Gastrocnemius medialis (tissue), 4 donors: ENCODE measurements around the gene PLPP4. TPM values are rescaled to one million over a fixed set of nuclear protein-coding genes. Genes with fewer than 3 reads are reported as not detected.

Source experiments
- ATAC-seq, 2 donors: fragments of 150-250 bp; one replicate each; pipeline ENCODE4 v1.9.1; 2016
- DNase-seq, 2 donors: peaks; one replicate each; pipeline ENCODE4 v3.0.0-alpha.2; 2019
- H3K27ac ChIP-seq, 4 donors: fragments of 200-600 bp; sonication (generic); 1 replicate in 1 of 4; 2 replicates in 3 of 4; pipeline ENCODE4 v1.5.1; 2016 to 2018; ENCODE audit warnings: mild to moderate bottlenecking in 2 of 4, moderate library complexity in 1 of 4
- H3K27me3 ChIP-seq, 3 donors: fragments of 200-600 bp; sonication (generic) in 2 of 3; 1 replicate in 1 of 3; 2 replicates in 2 of 3; pipeline versions ENCODE4 v1.5.1 to v1.6.0; 2016 to 2019; ENCODE audit warnings: mild to moderate bottlenecking in 1 of 3, moderate library complexity in 1 of 3
- H3K36me3 ChIP-seq, 2 donors: fragments of 200-600 bp; sonication (generic) in 1 of 2; one replicate each; pipeline ENCODE4 v1.5.1; 2017 to 2018
- H3K4me1 ChIP-seq, 2 donors: fragments of 200-600 bp; sonication (generic) in 1 of 2; one replicate each; pipeline ENCODE4 v1.5.1; 2016 to 2017; ENCODE audit warnings: mild to moderate bottlenecking in 2 of 2
- H3K4me3 ChIP-seq, 4 donors: fragments of 200-600 bp; sonication (generic) in 3 of 4; 1 replicate in 1 of 4; 2 replicates in 3 of 4; pipeline ENCODE4 v1.5.1; 2016 to 2019; ENCODE audit warnings: mild to moderate bottlenecking in 2 of 4
- H3K9me3 ChIP-seq, 3 donors: fragments of 200-600 bp; sonication (generic) in 2 of 3; 1 replicate in 1 of 3; 2 replicates in 2 of 3; pipeline ENCODE4 v1.5.1; 2016 to 2019
- CTCF ChIP-seq, 5 experiments: fragments of 450-650 bp in 3 of 5; fragments of 200-600 bp in 2 of 5; sonication (generic) in 2 of 5; IDR thresholded peaks in 4 of 5; conservative IDR thresholded peaks in 1 of 5; 1 replicate in 4 of 5; 2 replicates in 1 of 5; pipeline ENCODE4 v1.5.1; 2016 to 2019; ENCODE audit warnings: antibody characterized with exemption in 5 of 5, mild to moderate bottlenecking in 3 of 5, moderate library complexity in 3 of 5
- POLR2A ChIP-seq, 2 donors: fragments of 450-650 bp; IDR thresholded peaks; one replicate each; pipeline ENCODE4 v1.6.1; 2017; ENCODE audit warnings: antibody characterized with exemption in 2 of 2, mild to moderate bottlenecking in 2 of 2, moderate library complexity in 2 of 2
- in situ Hi-C, 4 donors: fragments of 200-750 bp; cut with MboI; loops; one replicate each; pipeline versions ENCODE4 v1.15.0 to v1.8.0; 2017; ENCODE audit warnings: low sequenced_read_pairs in 4 of 4
- intact Hi-C: fragments of 100-400 bp; cut with DNase I; formaldehyde crosslinking; loops from one replicate; pipeline ENCODE4 v1.15.1; 2023; ENCODE audit warnings: low total_unique reads
- total RNA-seq, 4 donors: library from RNA; depleted of rRNA; stranded (reverse); fragments of >200 nt; gene quantifications; one replicate each; pipeline versions ENCODE4 v1.1.0 to v1.2.3, GENCODE V29; 2016

Gene PLPP4
- total RNA-seq, 4 donors from 2014 or later, result not detected

- DNase-seq, result no peak
These were observed 59.4 kb downstream of the PLPP4 start for GRCh38 chr10:120516426-120516825.

GRCh38 chr10:120517196-120517595 lies 60.2 kb downstream of the PLPP4 start:
- H3K27ac ChIP-seq, result no peak overlapping the region
- ATAC-seq, result no peak
- H3K9me3 ChIP-seq, result no peaks in the 10 kb centered on the region
- H3K27me3 ChIP-seq, result no peaks in the 10 kb centered on the region
- H3K4me1 ChIP-seq, result no peaks in the 10 kb centered on the region
- no peak overlapping the region for H3K4me3 ChIP-seq
- in situ Hi-C loops, result no loop called here
- H3K36me3 ChIP-seq, result no peaks in the 10 kb centered on the region
- no peak for DNase-seq
- intact Hi-C loops, result no loop called here
- TF ChIP-seq POLR2A (IDR thresholded peaks at IDR 0.05) (no peak), CTCF (IDR thresholded peaks at IDR 0.05 in 4 of 5, conservative IDR thresholded peaks at IDR 0.05 in 1 of 5) (no peak)

More at GRCh38 chr10:120516426-120516825, 59.4 kb downstream of the PLPP4 start:
- no peaks in the 10 kb centered on the region for H3K27me3 ChIP-seq
- H3K36me3 ChIP-seq, result no peaks in the 10 kb centered on the region
- TF ChIP-seq CTCF (IDR thresholded peaks at IDR 0.05 in 4 of 5, conservative IDR thresholded peaks at IDR 0.05 in 1 of 5), result no peak
- TF ChIP-seq POLR2A (IDR thresholded peaks at IDR 0.05), result no peak
- in situ Hi-C loops (no loop called here), intact Hi-C loops (no loop called here)
- H3K4me3 ChIP-seq, result no peak overlapping the region
- ATAC-seq, result no peak
- H3K27ac ChIP-seq, result no peak overlapping the region
- H3K9me3 ChIP-seq, result no peaks in the 10 kb centered on the region
- no peaks in the 10 kb centered on the region for H3K4me1 ChIP-seq

- Histone ChIP-seq H3K27ac (no peak overlapping the region), H3K4me1 (no peaks in the 10 kb centered on the region), H3K9me3 (no peaks in the 10 kb centered on the region), H3K4me3 (no peak overlapping the region), H3K36me3 (no peaks in the 10 kb centered on the region), H3K27me3 (no peaks in the 10 kb centered on the region)
- DNase-seq, result no peak
- in situ Hi-C loops, result no loop called here
- no peak for ATAC-seq
- intact Hi-C loops, result no loop called here
- no peak for TF ChIP-seq CTCF (IDR thresholded peaks at IDR 0.05 in 4 of 5, conservative IDR thresholded peaks at IDR 0.05 in 1 of 5)
- no peak for TF ChIP-seq POLR2A (IDR thresholded peaks at IDR 0.05)
These were observed 61.0 kb downstream of the PLPP4 start for GRCh38 chr10:120517881-120518484.

GRCh38 chr10:120521880-120522279 lies 64.9 kb downstream of the PLPP4 start:
- in situ Hi-C loops, result no loop called here
- no peaks in the 10 kb centered on the region for H3K27me3 ChIP-seq
- no peak for ATAC-seq

More at GRCh38 chr10:120521880-120522279, 64.9 kb downstream of the PLPP4 start:
- intact Hi-C loops, result no loop called here
- Histone ChIP-seq H3K4me1 (no peaks in the 10 kb centered on the region), H3K27ac (no peak overlapping the region), H3K36me3 (no peaks in the 10 kb centered on the region), H3K9me3 (no peaks in the 10 kb centered on the region), H3K4me3 (no peak overlapping the region)
- no peak for DNase-seq
- TF ChIP-seq CTCF (IDR thresholded peaks at IDR 0.05 in 4 of 5, conservative IDR thresholded peaks at IDR 0.05 in 1 of 5) (no peak), POLR2A (IDR thresholded peaks at IDR 0.05) (no peak)
